ENCODE measurements around the gene ADGRE1.
"Not testable (repeated sequence)": the region's sequence is repeated elsewhere in the genome, so short reads cannot be mapped to it uniquely, and the experiment has no call there.

Gene ADGRE1

DNA sequence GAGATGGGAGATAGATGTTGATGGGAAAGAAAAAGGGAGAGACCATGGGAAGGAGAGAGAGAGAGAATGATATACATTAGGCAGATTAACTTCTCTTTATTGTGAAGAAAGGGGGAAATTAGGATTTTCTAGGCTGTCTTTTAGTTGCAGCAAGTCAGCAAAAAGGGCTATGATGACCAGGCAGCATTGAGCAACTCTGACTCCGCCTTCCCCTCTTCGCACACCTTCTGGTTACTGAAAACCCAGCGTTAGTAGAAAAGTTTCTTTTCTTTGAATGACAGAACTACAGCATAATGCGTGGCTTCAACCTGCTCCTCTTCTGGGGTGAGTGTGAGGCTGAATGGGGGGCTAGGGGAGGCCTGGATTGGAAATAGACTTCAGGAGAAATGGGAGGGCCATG, at the start of gene ADGRE1:
Gene ADGRE1, plus strand, starts transcription at position 264 of the 400 bp plus-strand sequence. Its CDS starts 30 bp downstream, at position 294.
- DNase-seq: no peak

- no peak for DNase-seq
Measured at GRCh38 chr19:6838062-6838655, 49.2 kb upstream of the ADGRE1 start.

DNA sequence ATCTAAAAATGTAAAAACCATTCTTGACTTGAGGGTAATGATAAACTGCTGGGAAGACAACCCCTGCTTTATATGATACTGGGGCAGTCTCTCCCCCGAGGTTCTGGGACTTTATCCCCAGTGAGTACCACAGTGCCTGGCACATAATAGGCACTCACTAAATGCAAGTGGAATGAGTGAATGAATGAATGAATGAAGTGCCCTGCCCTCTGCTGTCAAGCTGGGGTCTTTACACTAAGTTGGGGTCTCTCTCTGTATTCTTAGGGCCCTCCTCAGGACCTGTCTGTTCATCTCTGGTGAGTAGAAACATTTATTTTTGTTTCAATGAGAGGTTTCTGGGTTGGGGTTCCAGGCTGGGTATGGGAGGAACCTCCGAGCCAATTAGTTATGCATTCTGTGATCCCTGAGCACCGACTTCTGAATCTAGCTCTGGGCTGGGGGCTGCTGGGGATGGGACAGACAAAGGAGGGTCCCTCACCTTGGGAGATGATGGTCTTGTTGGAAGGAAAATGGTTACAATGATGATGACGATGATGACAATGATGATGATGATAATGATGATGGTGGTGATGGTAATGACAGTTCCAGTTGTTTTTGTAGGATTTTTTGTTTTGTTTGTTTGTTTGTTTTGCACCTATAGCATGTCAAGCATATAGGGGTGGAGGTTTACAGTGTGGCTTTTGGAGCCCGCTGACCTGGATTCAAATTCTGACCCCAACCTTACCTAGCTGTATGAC, 44.3 kb upstream of the ADGRE1 start:
- DNase-seq: no peak

GRCh38 chr19:6847828-6848200, 39.6 kb upstream of the ADGRE1 start:
- no peak for DNase-seq

- no peak for DNase-seq
Measured at GRCh38 chr19:6848986-6849385, 38.4 kb upstream of the ADGRE1 start.

DNA sequence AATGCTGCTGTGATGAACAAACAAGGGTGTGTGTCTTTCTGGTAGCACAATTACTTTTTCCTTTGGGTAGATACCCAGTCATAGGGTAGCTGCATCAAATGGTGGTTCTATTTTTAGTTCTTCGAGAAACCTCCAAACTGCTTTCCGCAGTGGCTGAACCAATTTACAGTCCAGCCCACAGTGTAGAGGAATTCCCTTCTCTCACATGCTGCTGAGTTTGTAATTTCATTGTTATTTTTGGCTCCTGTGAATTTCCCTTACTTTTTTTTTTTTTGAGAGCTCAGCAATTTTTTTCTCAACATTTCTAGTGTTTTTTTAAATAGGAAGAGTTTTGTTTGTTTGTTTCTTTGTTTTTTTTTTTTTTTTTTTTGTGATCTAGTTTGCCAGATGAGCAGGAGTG, 37.5 kb upstream of the ADGRE1 start:
- DNase-seq: no peak

GRCh38 chr19:6851359-6851758, 36.0 kb upstream of the ADGRE1 start:
- no peak for DNase-seq

GRCh38 chr19:6852001-6852400, 35.4 kb upstream of the ADGRE1 start:
- no peak for DNase-seq

DNA sequence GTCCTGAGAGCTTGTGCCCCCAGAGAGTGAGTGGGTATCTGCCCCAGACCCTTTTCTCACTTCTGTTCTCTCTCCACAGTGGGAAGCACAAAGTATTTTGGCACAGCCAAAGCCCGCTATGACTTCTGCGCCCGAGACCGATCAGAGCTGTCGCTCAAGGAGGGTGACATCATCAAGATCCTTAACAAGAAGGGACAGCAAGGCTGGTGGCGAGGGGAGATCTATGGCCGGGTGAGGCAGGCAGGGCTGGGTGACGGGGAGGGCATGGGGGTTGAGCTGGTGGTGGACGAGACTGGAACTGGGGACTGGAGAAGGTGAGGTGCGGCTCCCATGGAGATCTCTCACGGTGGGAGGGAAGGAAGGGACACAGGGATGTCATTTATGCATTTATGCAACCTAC, 33.5 kb upstream of the ADGRE1 start:
- no peak for DNase-seq

DNA sequence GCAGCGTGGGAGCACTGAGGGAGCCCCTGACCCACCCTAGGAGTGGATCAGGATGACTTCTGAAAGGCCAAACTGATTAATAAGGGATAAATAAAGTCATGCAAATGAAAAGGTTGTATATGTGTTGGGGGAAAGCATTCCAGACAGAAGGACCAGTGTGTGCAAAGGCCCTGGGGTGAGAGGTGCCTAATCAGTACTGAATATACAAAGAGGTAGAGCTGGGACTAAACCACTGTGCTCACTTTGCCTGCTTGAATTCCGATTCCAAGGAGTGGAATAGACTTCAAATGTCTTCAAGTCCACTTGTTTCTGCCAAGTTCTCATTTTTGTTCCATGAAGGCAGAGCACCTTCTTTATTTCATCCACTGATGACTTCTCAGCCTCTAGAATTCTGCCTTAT, 32.6 kb upstream of the ADGRE1 start:
- no peak for DNase-seq

DNA sequence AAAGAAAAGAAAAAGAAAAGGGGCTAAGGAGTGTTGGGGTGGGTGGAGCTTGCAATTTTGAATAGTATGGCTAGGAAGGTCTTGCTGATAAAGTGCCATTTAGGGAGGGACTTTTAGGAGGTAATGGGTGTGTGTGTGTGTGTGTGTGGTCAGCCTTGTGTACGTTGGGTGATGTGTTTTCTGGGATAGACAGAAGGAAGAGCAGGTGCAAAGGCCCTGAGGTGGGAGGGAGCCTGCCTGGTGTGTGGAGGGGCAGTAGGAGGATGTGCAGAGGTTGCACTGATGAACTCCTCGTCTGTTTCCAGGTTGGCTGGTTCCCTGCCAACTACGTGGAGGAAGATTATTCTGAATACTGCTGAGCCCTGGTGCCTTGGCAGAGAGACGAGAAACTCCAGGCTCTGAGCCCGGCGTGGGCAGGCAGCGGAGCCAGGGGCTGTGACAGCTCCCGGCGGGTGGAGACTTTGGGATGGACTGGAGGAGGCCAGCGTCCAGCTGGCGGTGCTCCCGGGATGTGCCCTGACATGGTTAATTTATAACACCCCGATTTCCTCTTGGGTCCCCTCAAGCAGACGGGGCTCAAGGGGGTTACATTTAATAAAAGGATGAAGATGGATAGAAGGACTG, 30.5 kb upstream of the ADGRE1 start:
- no peak for DNase-seq

DNA sequence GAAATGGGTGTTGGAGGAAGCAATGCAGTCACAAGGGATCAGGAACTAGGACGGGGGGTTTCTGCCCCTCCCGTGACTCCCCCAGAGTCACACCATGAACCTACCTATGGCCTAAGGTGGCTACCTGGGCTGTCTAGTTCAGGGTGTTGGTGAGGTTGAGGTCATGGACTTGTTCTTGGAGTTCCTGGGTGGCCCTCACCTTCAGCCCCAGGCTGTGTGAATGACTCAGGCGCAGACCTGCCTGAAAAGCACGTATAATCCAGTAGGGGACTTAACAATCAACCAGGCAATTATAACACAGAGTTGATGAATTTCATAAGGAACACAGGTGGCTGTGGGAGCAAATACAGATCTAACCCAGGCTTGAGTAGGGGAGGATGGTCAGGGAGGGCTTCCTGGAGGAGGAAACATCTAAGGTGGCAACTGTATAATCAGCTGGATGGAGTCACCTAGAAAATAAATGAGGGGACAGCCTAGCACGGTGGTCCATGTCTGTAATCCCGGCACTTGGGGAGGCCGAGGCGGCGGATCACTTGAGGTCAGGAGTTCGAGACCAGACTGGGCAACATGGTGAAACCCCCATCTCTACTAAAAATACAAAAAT, 25.6 kb upstream of the ADGRE1 start:
- DNase-seq: no peak

GRCh38 chr19:6862673-6863078, 24.7 kb upstream of the ADGRE1 start:
- peak; percentile 68 to 79 (median 73) for DNase-seq

- DNase-seq: no peak
Measured at GRCh38 chr19:6864325-6864940, 22.9 kb upstream of the ADGRE1 start.

GRCh38 chr19:6865849-6866248, 21.5 kb upstream of the ADGRE1 start:
- no peak for DNase-seq

DNA sequence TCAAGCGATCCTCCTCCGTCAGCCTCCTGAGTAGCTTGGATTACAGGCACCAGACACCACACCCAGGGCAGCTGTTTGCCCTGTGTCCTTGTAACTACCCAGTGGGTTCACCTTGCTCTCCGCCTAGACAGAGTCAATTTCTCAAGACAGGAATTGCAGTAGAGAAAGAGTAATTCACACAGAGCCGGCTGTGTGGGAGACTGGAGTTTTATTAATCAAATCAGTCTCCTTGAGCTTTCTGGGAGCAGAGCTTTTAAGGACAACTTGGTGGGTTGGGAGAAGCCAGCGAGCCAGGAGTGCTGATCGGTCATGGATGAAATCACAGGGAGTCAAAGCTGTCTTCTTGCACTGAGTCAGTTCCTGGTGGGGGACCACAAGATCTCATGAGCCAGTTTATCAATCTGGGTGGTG, 20.6 kb upstream of the ADGRE1 start:
- no peak for DNase-seq

DNA sequence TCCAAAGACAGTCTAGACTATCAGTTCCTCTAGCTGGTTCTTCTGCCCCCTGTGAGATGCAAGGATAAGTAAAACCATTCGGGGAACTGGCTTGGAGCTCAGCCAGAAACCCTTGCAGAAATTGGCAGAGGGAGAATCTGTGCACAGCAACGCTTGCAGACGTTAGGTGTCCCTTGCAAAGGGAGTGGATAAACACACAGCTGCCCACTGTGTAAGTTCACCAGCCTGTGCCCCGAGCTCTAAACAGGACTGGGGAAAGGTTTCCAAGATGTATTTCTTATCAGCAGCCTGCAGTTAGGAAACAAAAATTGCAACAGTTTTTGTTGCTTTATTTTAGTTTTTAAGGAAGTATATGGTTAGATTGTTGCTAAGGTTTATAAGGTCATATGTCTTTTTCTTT, 19.0 kb upstream of the ADGRE1 start:
- no peak for DNase-seq

GRCh38 chr19:6869151-6869882, 18.1 kb upstream of the ADGRE1 start:
- not testable (repeated sequence) for DNase-seq

- no peak for DNase-seq
Measured at GRCh38 chr19:6873708-6874431, 13.5 kb upstream of the ADGRE1 start.

DNA sequence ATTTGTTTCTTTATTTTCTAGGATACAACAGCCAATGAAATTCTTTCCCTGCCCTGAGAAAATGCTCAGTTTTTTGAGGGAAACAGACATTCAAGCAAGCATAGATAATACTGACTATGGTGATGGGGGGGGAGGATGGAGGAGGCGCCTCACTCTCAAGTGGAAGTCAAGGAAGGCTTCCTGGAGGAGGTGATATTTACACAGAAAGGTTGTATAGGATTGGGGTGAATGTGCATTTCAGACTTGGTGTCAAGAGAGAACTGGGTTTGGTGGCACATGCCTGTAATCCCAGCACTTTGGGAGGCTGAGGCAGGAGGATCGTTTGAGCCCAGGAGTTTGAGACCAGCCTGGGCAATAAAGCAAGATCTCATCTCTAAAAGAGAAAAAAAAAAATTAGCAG, 12.2 kb upstream of the ADGRE1 start:
- DNase-seq: no peak

DNA sequence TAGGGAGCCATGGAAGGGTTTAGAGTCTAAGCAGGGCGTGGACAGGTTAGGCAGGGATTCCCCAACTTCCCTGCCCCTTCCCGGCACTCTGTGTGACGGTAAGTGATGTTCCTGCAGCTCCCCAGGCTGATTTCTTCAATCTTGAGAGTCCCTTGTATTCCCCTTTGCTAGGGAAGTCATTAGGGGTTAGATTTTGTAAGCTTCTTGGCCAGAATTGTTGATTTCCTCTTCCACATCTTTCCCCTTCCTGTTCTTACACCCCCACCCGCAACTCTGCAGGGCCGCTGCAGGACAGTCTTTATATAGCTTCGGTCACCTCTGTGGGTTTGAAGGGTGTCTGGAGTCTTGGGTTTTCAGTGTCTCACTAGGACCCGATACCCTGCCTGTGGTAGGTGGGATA, 10.6 kb upstream of the ADGRE1 start:
- no peak for DNase-seq

DNA sequence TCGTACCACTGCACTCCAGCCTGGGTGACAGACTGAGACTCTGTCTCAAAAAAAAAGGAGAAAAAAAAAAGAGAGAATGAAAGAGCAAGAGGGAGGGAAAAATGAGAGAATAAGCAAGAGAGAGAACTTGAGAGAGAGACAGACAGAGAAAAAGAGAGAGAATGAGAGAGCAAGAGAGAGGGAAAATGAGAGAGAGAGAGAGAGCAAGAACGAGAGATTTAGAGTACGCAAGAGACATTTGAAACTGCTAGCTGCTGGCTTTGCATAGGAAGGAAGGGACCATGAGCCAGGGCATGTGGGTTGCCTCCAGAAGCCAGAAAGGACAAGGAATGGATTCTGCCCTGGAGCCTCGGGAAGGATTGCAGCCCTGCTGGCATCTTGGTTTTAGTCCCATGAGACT, 9.6 kb upstream of the ADGRE1 start:
- DNase-seq: no peak

Measured in activated CD4-positive, CD25-positive, alpha-beta regulatory T cell (primary cell).